ENCODE measurements around the gene MTF2. TPM values are rescaled to one million over a fixed set of nuclear protein-coding genes. Genes with fewer than 3 reads are reported as not detected.
"Not testable (repeated sequence)": the region's sequence is repeated elsewhere in the genome, so short reads cannot be mapped to it uniquely, and the experiment has no call there.

Gene MTF2
- total RNA-seq = 16.7 TPM

GRCh38 chr1:93078986-93079654 is at the start of gene MTF2:
Gene MTF2, plus strand, starts transcription at chr1:93079283. Its CDS starts 244 bp downstream, at chr1:93079527.
- TF ChIP-seq CTCF (IDR thresholded peaks at IDR 0.05) (no peak), POLR2AphosphoS5 (IDR thresholded peaks at IDR 0.05; ENCODE audit: insufficient read depth in 1 of 2, low read depth in 1 of 2) (peak; percentile 95 to 98), POLR2A (IDR thresholded peaks at IDR 0.05) (peak in 1 of 2 donors; percentile 44)
- Histone ChIP-seq H3K36me3 (no peaks in the 10 kb centered on the region), H3K27me3 (no peaks in the 10 kb centered on the region), H3K4me3 (peak within 1 kb of the TSS; percentile 67 to 93), H3K4me1 (peaks cover 30% of the 10 kb centered on the region), H3K9me3 (no peaks in the 10 kb centered on the region), H3K27ac (peak within 1 kb of the TSS; percentile 91)
- peak in 1 of 2 donors; percentile 93 for DNase-seq (ENCODE audit: extremely low spot score in 2 of 2)
- intact Hi-C loops (cut with DNase I) = no loop called here

GRCh38 chr1:93029317-93029716 is 49.8 kb upstream of the MTF2 start:
- no peak for TF ChIP-seq POLR2A (IDR thresholded peaks at IDR 0.05)
- no peak for TF ChIP-seq CTCF (IDR thresholded peaks at IDR 0.05)
- TF ChIP-seq POLR2AphosphoS5 (IDR thresholded peaks at IDR 0.05; ENCODE audit: insufficient read depth in 1 of 2, low read depth in 1 of 2) = no peak
- H3K4me3 ChIP-seq = no peak overlapping the region
- no peaks in the 10 kb centered on the region for H3K36me3 ChIP-seq
- no peaks in the 10 kb centered on the region for H3K9me3 ChIP-seq
- H3K4me1 ChIP-seq = no peaks in the 10 kb centered on the region
- DNase-seq (ENCODE audit: extremely low spot score in 2 of 2) = no peak
- H3K27me3 ChIP-seq = no peaks in the 10 kb centered on the region
- H3K27ac ChIP-seq = no peak overlapping the region
- intact Hi-C loops (cut with DNase I) = no loop called here

GRCh38 chr1:93030191-93030590 is 48.9 kb upstream of the MTF2 start:
- DNase-seq (ENCODE audit: extremely low spot score in 2 of 2); H3K4me3 ChIP-seq; H3K9me3 ChIP-seq; H3K4me1 ChIP-seq; H3K36me3 ChIP-seq; H3K27me3 ChIP-seq; H3K27ac ChIP-seq: not testable (repeated sequence)
- intact Hi-C loops (cut with DNase I) = loop anchor here (10.0 kb wide), 1 partner anchor 245 kb away; no protein-coding TSS in a partner anchor

- no peak overlapping the region for H3K4me3 ChIP-seq
- H3K4me1 ChIP-seq = no peaks in the 10 kb centered on the region
- TF ChIP-seq POLR2A (IDR thresholded peaks at IDR 0.05) = no peak
- no peak for TF ChIP-seq POLR2AphosphoS5 (IDR thresholded peaks at IDR 0.05; ENCODE audit: insufficient read depth in 1 of 2, low read depth in 1 of 2)
- TF ChIP-seq CTCF (IDR thresholded peaks at IDR 0.05) = no peak
- intact Hi-C loops (cut with DNase I) = loop anchor here (10.0 kb wide), 1 partner anchor 243 kb away; no protein-coding TSS in a partner anchor
- DNase-seq (ENCODE audit: extremely low spot score in 2 of 2) = no peak
- no peaks in the 10 kb centered on the region for H3K27me3 ChIP-seq
- no peaks in the 10 kb centered on the region for H3K36me3 ChIP-seq
- H3K27ac ChIP-seq = no peak overlapping the region
- H3K9me3 ChIP-seq = no peaks in the 10 kb centered on the region
Observed at GRCh38 chr1:93031711-93032110, 47.4 kb upstream of the MTF2 start.

- no peaks in the 10 kb centered on the region for H3K9me3 ChIP-seq
- H3K27ac ChIP-seq = no peak overlapping the region
- H3K4me3 ChIP-seq = no peak overlapping the region
- H3K36me3 ChIP-seq = no peaks in the 10 kb centered on the region
- no peak for DNase-seq (ENCODE audit: extremely low spot score in 2 of 2)
- no peaks in the 10 kb centered on the region for H3K4me1 ChIP-seq
- no peak for TF ChIP-seq CTCF (IDR thresholded peaks at IDR 0.05)
- TF ChIP-seq POLR2AphosphoS5 (IDR thresholded peaks at IDR 0.05; ENCODE audit: insufficient read depth in 1 of 2, low read depth in 1 of 2) = no peak
- no peak for TF ChIP-seq POLR2A (IDR thresholded peaks at IDR 0.05)
- intact Hi-C loops (cut with DNase I) = loop anchor here (10.0 kb wide), 1 partner anchor 242 kb away; no protein-coding TSS in a partner anchor
- no peaks in the 10 kb centered on the region for H3K27me3 ChIP-seq
Observed at GRCh38 chr1:93033029-93033428, 46.1 kb upstream of the MTF2 start.
